Measurements from ENCODE around the gene CDKN1B.

The CDKN1B gene

GRCh38 chr12:12757121-12757520 lies 40.0 kb downstream of the CDKN1B start:
- H3K36me3 Mint-ChIP-seq (ENCODE audit: insufficient read depth) = no peaks in the 10 kb centered on the region
- H3K4me1 Mint-ChIP-seq = no peaks in the 10 kb centered on the region
- H3K9me3 Mint-ChIP-seq = no peaks in the 10 kb centered on the region
- peak overlapping the region; percentile 38 for H3K27ac Mint-ChIP-seq (ENCODE audit: low read depth)
- ATAC-seq (replicated peaks; ENCODE audit: extremely low read depth, poor library complexity, severe bottlenecking) (no peak), DNase-seq (ENCODE audit: low spot score in 2 of 2) (no peak)
- no peak overlapping the region for H3K4me3 Mint-ChIP-seq
- no peaks in the 10 kb centered on the region for H3K27me3 Mint-ChIP-seq

- Mint-ChIP-seq H3K27me3 (no peaks in the 10 kb centered on the region), H3K9me3 (no peaks in the 10 kb centered on the region), H3K4me1 (no peaks in the 10 kb centered on the region), H3K27ac (ENCODE audit: low read depth) (no peak overlapping the region), H3K36me3 (ENCODE audit: insufficient read depth) (no peaks in the 10 kb centered on the region), H3K4me3 (no peak overlapping the region)
- no peak for DNase-seq (ENCODE audit: low spot score in 2 of 2)
- ATAC-seq (replicated peaks; ENCODE audit: extremely low read depth, poor library complexity, severe bottlenecking) = no peak
Measured at GRCh38 chr12:12759234-12759915, 42.2 kb downstream of the CDKN1B start.

GRCh38 chr12:12764824-12765223 lies 47.7 kb downstream of the CDKN1B start:
- H3K9me3 Mint-ChIP-seq = peaks cover 3% of the 10 kb centered on the region
- H3K4me1 Mint-ChIP-seq = no peaks in the 10 kb centered on the region
- no peak for ATAC-seq (replicated peaks; ENCODE audit: extremely low read depth, poor library complexity, severe bottlenecking)
- no peaks in the 10 kb centered on the region for H3K36me3 Mint-ChIP-seq (ENCODE audit: insufficient read depth)
- no peaks in the 10 kb centered on the region for H3K27me3 Mint-ChIP-seq
- H3K27ac Mint-ChIP-seq (ENCODE audit: low read depth) = no peak overlapping the region
- H3K4me3 Mint-ChIP-seq = no peak overlapping the region
- DNase-seq (ENCODE audit: low spot score in 2 of 2) = no peak

DNA sequence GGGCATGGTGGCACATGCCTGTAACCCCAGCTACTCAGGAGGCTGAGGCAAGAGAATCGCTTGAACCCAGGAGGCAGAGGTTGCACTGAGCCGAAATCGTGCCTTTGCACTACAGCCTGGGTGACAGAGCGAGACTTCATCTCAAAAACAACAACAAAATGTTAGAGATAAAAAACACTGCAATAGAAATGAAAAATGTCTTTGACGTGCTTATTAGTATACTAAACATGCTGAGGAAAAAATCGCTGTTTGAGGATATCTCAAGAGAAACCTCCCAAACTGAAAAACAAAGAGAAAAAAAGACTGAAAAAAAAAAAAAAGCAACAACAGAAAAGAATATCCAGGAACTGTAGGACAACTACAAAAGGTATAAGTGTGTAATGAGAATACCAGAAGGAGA lies 53.1 kb downstream of the CDKN1B start:
- H3K27ac Mint-ChIP-seq (ENCODE audit: low read depth) = no peak overlapping the region
- ATAC-seq (replicated peaks; ENCODE audit: extremely low read depth, poor library complexity, severe bottlenecking) (no peak), DNase-seq (ENCODE audit: low spot score in 2 of 2) (no peak)
- no peaks in the 10 kb centered on the region for H3K27me3 Mint-ChIP-seq
- H3K9me3 Mint-ChIP-seq = peaks cover 6% of the 10 kb centered on the region
- peaks cover 1% of the 10 kb centered on the region for H3K36me3 Mint-ChIP-seq (ENCODE audit: insufficient read depth)
- no peaks in the 10 kb centered on the region for H3K4me1 Mint-ChIP-seq
- H3K4me3 Mint-ChIP-seq = no peak overlapping the region
